IMR-90 (cell line): ENCODE measurements around the gene UPK3A. TPM values are rescaled to one million over a fixed set of nuclear protein-coding genes. Genes with fewer than 3 reads are reported as not detected.

Source experiments
- ATAC-seq: fragments of 200-7000 bp; cut with Tn5 transposase; 2 replicates; pipeline ENCODE4 v1.9.1; 2020; ENCODE audit warnings: low read depth, mild to moderate bottlenecking, moderate library complexity
- BruUV-seq: library from RNA; stranded (reverse); fragments of 400-500 nt; replicated peaks from 2 replicates; lab custom pipeline; 2021; lab: Mats Ljungman, UMichigan
- CTCF ChIA-PET: fragments of 300-600 bp; formaldehyde crosslinking; extraction: SDS; loops from one replicate; lab custom pipeline; 2021; ENCODE audit warnings: antibody characterized with exemption; lab: Yijun Ruan, JAX
- POLR2A ChIA-PET: fragments of 300-600 bp; sonication (Branson Sonifier 250); formaldehyde crosslinking; loops from one replicate; lab custom pipeline; 2022; ENCODE audit warnings: antibody characterized with exemption; ENCODE audit not compliant: unreplicated experiment; lab: Charles Lee
- DNase-seq: peaks from one replicate; pipeline ENCODE4 v3.0.0; 2013
- H2AFZ ChIP-seq: replicated peaks from 2 replicates; pipeline ENCODE3; 2013; ENCODE audit warnings: low read length, mild to moderate bottlenecking; ENCODE audit not compliant: poor library complexity
- H2AK5ac ChIP-seq: 2 replicates; pipeline ENCODE4 v1.6.1; 2013; ENCODE audit warnings: low read depth, low read length, inconsistent platforms
- H2AK9ac ChIP-seq: replicated peaks from 2 replicates; pipeline ENCODE3; 2013; ENCODE audit warnings: mild to moderate bottlenecking, low read depth, low read length, moderate library complexity; ENCODE audit not compliant: poor library complexity
- H2BK120ac ChIP-seq: 2 replicates; pipeline ENCODE4 v1.6.1; 2013; ENCODE audit warnings: low read depth, low read length, inconsistent platforms
- H2BK15ac ChIP-seq: 3 replicates; pipeline ENCODE4 v1.6.1; 2013; ENCODE audit warnings: low read depth, low read length, inconsistent platforms
- H2BK20ac ChIP-seq: 2 replicates; pipeline ENCODE4 v1.6.1; 2013; ENCODE audit warnings: low read depth, mild to moderate bottlenecking, inconsistent platforms, low read length, moderate library complexity
- H2BK5ac ChIP-seq: 2 replicates; pipeline ENCODE4 v1.6.1; 2013; ENCODE audit warnings: mild to moderate bottlenecking, low read depth, low read length, inconsistent platforms; ENCODE audit not compliant: poor library complexity, severe bottlenecking
- H3K14ac ChIP-seq: replicated peaks from 2 replicates; pipeline ENCODE4 v1.6.1; 2013; ENCODE audit warnings: low read depth, low read length, inconsistent platforms
- H3K18ac ChIP-seq: 2 replicates; pipeline ENCODE4 v1.6.1; 2013; ENCODE audit warnings: low read depth, low read length, control low read depth
- H3K23ac ChIP-seq: 2 replicates; pipeline ENCODE4 v1.6.1; 2013; ENCODE audit warnings: low read depth, low read length, inconsistent platforms
- H3K27ac ChIP-seq: 2 replicates; pipeline ENCODE4 v1.5.1; 2013; ENCODE audit warnings: mild to moderate bottlenecking, control low read depth, low read length; ENCODE audit not compliant: insufficient read depth
- H3K27me3 ChIP-seq: 2 replicates; pipeline ENCODE4 v1.6.1; 2013; ENCODE audit warnings: low read length; ENCODE audit not compliant: control insufficient read depth, insufficient read depth
- H3K36me3 ChIP-seq: 2 replicates; pipeline ENCODE4 v1.6.1; 2013; ENCODE audit warnings: low read length, mixed read lengths; ENCODE audit not compliant: control insufficient read depth, insufficient read depth
- H3K4ac ChIP-seq: 2 replicates; pipeline ENCODE4 v1.6.1; 2013; ENCODE audit warnings: low read depth, low read length, inconsistent platforms
- H3K4me1 ChIP-seq: 2 replicates; pipeline ENCODE4 v1.6.1; 2013; ENCODE audit warnings: low read length, mixed read lengths; ENCODE audit not compliant: control insufficient read depth, insufficient read depth
- H3K4me2 ChIP-seq: 2 replicates; pipeline ENCODE4 v1.6.1; 2013; ENCODE audit warnings: low read depth, mild to moderate bottlenecking, control low read depth, low read length, moderate library complexity
- H3K4me3 ChIP-seq: 2 replicates; pipeline ENCODE4 v1.5.1; 2013; ENCODE audit warnings: low read depth, mild to moderate bottlenecking, control low read depth, low read length, moderate library complexity; ENCODE audit not compliant: insufficient read depth
- H3K56ac ChIP-seq: 2 replicates; pipeline ENCODE4 v1.6.1; 2013; ENCODE audit warnings: low read length, inconsistent platforms; ENCODE audit not compliant: insufficient read depth; ENCODE audit errors: extremely low read depth
- H3K79me1 ChIP-seq, 2 experiments: 2 replicates each; pipeline ENCODE4 v1.6.1; 2013; ENCODE audit warnings: low read length in 2 of 2, inconsistent platforms in 1 of 2, low read depth in 1 of 2
- H3K9ac ChIP-seq: 2 replicates; pipeline ENCODE4 v1.6.1; 2013; ENCODE audit warnings: low read depth, low read length, control low read depth
- H3K9me1 ChIP-seq: 2 replicates; pipeline ENCODE4 v1.6.1; 2013; ENCODE audit warnings: low read length, inconsistent platforms; ENCODE audit not compliant: insufficient read depth
- H3K9me3 ChIP-seq: 2 replicates; pipeline ENCODE4 v1.6.1; 2013; ENCODE audit warnings: low read length; ENCODE audit not compliant: control insufficient read depth, insufficient read depth
- H4K20me1 ChIP-seq: 2 replicates; pipeline ENCODE4 v1.6.1; 2013; ENCODE audit warnings: low read length, inconsistent platforms; ENCODE audit not compliant: insufficient read depth
- H4K5ac ChIP-seq: 2 replicates; pipeline ENCODE4 v1.6.1; 2013; ENCODE audit warnings: mild to moderate bottlenecking, low read depth, low read length, control low read depth
- H4K8ac ChIP-seq, 2 experiments: 2 replicates each; pipeline ENCODE4 v1.6.1; 2013; ENCODE audit warnings: low read depth in 2 of 2, low read length in 2 of 2, control low read depth in 1 of 2, inconsistent platforms in 1 of 2
- H4K91ac ChIP-seq: 2 replicates; pipeline ENCODE4 v1.6.1; 2013; ENCODE audit warnings: low read depth, low read length, inconsistent platforms; ENCODE audit not compliant: insufficient read depth
- CHD1 ChIP-seq: IDR thresholded peaks from 2 replicates; pipeline ENCODE4 v1.6.1; 2012; ENCODE audit warnings: low read depth, low read length, improper control_type of control experiment
- USF2 ChIP-seq: fragments of 150-350 bp; IDR thresholded peaks from 2 replicates; pipeline ENCODE4 v1.6.1; 2017; ENCODE audit warnings: mild to moderate bottlenecking, antibody characterized with exemption, low read length, low read depth
- WGBS, 2 experiments: methylation state at CpG; one replicate each; pipeline versions ENCODE4 v1.1.5 to v1.1.7; 2013; ENCODE audit warnings: missing lambda C conversion rate in 2 of 2; ENCODE audit not compliant: insufficient read length in 1 of 2; ENCODE audit errors: extremely low coverage in 2 of 2; 5-methylcytosine and 5-hydroxymethylcytosine counted together
- dilution Hi-C: fragments of 300-500 bp; cut with HindIII; formaldehyde crosslinking; loops from one replicate; pipeline ENCODE4 v1.14.3; 2018; ENCODE audit warnings: low sequenced_read_pairs; ENCODE audit not compliant: unreplicated experiment
- in situ Hi-C: fragments of 300-500 bp; cut with MboI; formaldehyde crosslinking; loops from 3 replicates; pipeline ENCODE4 v1.14.3; 2019; ENCODE audit warnings: low sequenced_read_pairs, inconsistent platforms, mixed read lengths
- intact Hi-C: fragments of 100-400 bp; cut with micrococcal nuclease; formaldehyde crosslinking; loops from 2 replicates; pipeline ENCODE4 v1.10.0; 2022
- polyA plus RNA-seq, 3 experiments: library from polyadenylated mRNA; depleted of rRNA; stranded (reverse); fragments of >200 nt; gene quantifications; 2 replicates each; pipeline ENCODE4 v1.2.3, GENCODE V29; 2012; ENCODE audit warnings: low replicate concordance in 1 of 3
- total RNA-seq: library from RNA; depleted of rRNA; stranded (reverse); fragments of >200 nt; gene quantifications from 2 replicates; pipeline ENCODE4 v1.2.3, GENCODE V29; 2012

The UPK3A gene
- total and polyA plus RNA-seq, 2 of the 4 experiments (the other 2 are of a cell fraction), result not detected

GRCh38 chr22:45338795-45339194, 54.0 kb downstream of the UPK3A start:
- no peak overlapping the region for H3K9ac ChIP-seq
- no peak overlapping the region for H3K4me2 ChIP-seq
- H3K9me1 ChIP-seq, result no peaks in the 10 kb centered on the region
- H3K27ac ChIP-seq, result no peak overlapping the region
- no peak overlapping the region for H2BK5ac ChIP-seq
- CTCF ChIA-PET, result interaction anchor here (0.6 kb wide), 1 partner anchor 214 kb away, joined by 3 read pairs; no protein-coding TSS in a partner anchor
- BruUV-seq, result no TSS peak
- H2BK120ac ChIP-seq, result no peak overlapping the region
- H3K36me3 ChIP-seq, result peaks cover 51% of the 10 kb centered on the region
- no peak overlapping the region for H3K4ac ChIP-seq
- H2BK15ac ChIP-seq, result no peak overlapping the region
- no peak overlapping the region for H4K5ac ChIP-seq
- no peaks in the 10 kb centered on the region; the same call in 1 of the 2 replicates for H3K4me1 ChIP-seq
- intact Hi-C loops (no loop called here), dilution Hi-C loops (no loop called here), in situ Hi-C loops (no loop called here)
- H4K20me1 ChIP-seq, result no peaks in the 10 kb centered on the region
- WGBS, 2 experiments, result no CpG with 5 or more reads among the region's 7 CpGs
- H2AFZ ChIP-seq, result no peak overlapping the region
- no peak overlapping the region for H2AK9ac ChIP-seq
- no peak overlapping the region for H2BK20ac ChIP-seq
- DNase-seq, result no peak
- no peak overlapping the region for H3K4me3 ChIP-seq
- H3K56ac ChIP-seq, result no peak overlapping the region
- H4K91ac ChIP-seq, result no peak overlapping the region
- H3K9me3 ChIP-seq, result no peaks in the 10 kb centered on the region
- no peak overlapping the region for H3K14ac ChIP-seq
- H3K23ac ChIP-seq, result no peak overlapping the region
- POLR2A ChIA-PET, result no interaction called here
- H2AK5ac ChIP-seq, result no peak overlapping the region
- TF ChIP-seq USF2 (no peak), CHD1 (no peak)
- no peak for ATAC-seq
- H3K27me3 ChIP-seq, result no peaks in the 10 kb centered on the region
- no peaks in the 10 kb centered on the region for H3K79me1 ChIP-seq
- H4K8ac ChIP-seq, result no peak overlapping the region
- H3K18ac ChIP-seq, result no peak overlapping the region
